Effector CD8-positive, alpha-beta T cell (primary cell): Measurements from ENCODE around the gene DRC1.

Experiments
- DNase-seq: peaks from one replicate; lab custom pipeline; 2025; lab: John Stamatoyannopoulos, UW

DRC1 gene

GRCh38 chr2:26492749-26493515 lies 91.2 kb downstream of the DRC1 start:
- DNase-seq: no peak

GRCh38 chr2:26493566-26493965 lies 91.8 kb downstream of the DRC1 start:
- no peak for DNase-seq

- DNase-seq: no peak
These were observed 92.5 kb downstream of the DRC1 start for GRCh38 chr2:26494199-26494598.

- no peak for DNase-seq
These were observed 93.2 kb downstream of the DRC1 start for GRCh38 chr2:26494891-26495290.

DNA sequence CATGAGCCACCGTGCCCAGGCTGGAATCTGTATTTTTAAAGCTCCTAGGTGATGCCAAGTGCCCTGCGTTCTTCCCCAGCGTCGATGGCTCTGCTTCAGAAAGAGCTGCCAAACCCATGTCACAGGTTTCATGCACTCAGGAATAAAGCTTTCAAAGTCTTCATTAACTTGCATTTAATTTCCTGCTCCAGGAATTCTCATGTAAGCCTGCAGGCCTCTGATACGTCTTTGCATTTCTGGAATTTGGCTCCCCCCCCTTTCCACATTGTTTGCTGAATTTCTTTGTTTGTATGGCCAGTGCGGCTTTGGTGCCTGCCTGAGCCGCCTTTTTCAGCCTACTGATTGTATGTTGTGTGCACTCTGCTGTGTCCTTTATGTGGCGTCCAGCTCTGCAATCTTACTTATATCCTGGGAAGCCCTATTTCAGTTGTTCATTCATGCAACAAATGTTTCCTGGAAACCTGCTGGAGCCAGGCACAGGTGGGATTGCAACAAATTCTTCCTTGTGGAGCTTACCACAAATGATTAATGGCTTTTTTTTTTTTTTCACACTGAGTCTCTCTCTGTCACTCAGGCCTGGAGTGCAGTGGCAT lies 94.1 kb downstream of the DRC1 start:
- no peak for DNase-seq

DNA sequence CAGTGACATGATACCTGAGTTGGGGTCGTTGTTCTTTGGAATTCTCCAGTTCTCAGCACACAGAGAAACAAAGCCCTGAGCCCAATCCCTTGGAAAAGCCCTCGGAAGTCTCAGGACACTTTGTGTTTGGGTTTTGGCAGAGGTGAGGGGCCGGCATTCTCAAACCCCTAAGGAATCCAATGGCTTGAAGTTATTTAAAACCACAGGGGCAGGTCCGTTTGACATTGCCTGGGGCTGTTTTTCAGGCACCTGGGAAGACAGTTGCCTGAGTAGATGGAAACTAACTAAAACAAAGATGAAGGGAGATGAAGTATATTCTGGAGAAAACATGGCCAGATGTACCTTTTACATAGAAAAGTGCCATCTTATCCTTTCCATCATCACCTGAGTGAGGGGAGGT lies 98.7 kb downstream of the DRC1 start:
- no peak for DNase-seq

DNA sequence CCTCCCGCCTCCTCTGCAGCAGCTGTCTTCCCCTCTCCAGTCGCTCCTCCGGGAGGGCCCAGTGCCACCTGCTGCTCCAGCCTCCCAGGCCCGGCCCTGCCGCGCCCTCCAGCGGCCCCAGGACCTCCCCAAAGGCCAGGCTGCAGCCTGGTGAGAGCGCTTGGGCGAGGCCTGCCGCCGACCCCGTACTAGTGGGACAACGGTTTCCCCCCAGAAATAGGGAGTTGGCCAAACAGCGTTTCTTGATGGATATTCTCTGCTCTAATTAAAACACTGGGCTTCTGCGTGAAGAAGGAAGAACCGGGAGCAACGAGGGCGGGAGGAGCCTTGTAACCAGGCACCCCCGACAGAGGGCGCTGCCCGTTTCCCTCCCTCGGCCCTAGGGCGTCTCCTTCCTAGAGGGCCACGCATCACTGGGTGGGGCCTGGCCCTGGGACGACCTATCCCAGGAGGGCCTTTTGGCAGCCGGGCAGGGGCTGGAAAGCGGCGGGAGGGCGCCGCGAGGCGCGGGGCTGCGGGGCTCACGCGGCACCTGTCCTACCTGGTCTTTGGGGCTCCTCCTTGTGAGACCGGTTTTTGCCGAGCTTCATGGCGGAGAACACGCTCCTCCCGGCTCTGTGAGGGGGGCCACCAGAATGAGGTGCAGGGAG lies 101.6 kb downstream of the DRC1 start:
- peak; percentile 75 for DNase-seq

DNA sequence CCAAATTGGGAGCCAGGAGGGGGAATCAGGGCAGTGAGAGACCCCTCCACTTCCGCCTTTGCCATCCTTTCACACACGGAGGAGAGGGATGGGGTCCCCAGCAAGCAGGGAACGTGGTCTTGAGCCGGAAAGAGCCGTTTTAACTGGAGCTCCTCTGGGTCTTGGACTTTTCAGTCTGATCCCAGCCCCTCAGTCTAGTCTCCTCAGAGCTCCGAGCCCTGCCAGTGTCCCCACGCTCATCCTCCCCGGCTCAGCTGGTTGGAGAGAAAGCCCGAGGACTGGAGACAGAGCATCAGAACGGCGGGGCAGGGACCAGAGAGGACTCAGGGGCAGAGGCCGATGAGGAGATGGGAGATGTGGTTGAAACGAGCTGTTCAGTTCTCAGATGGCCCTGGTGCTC lies 102.3 kb downstream of the DRC1 start:
- no peak for DNase-seq

DNA sequence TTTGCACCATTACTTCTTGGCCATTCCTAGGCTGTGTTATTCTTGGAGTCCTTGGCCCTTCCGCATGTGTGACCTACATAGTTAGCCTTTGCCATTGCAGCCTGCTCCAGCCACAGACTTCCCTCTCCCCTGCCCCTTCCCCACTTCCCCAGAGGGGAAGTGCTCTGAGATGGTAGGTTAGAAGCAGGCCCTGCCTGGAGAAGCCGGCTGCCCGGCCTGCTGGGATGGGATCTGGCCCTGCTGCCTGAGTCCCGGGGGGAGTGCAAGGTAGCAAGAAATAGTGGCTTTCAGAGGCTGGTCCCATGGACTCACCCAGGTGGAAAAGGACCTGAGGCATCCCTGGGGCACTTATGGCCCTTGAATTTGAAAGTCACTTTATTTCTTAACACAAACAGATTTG lies 104.6 kb downstream of the DRC1 start:
- DNase-seq: no peak
